Endothelial cell of umbilical vein (primary cell): ENCODE measurements around the gene KREMEN1. TPM values are rescaled to one million over a fixed set of nuclear protein-coding genes. Genes with fewer than 3 reads are reported as not detected.

ENCODE experiments used
- BruUV-seq: library from RNA; stranded (reverse); fragments of 400-500 nt; replicated peaks from 2 replicates; lab custom pipeline; 2021; lab: Mats Ljungman, UMichigan
- CTCF ChIA-PET: fragments of 300-600, 350-600 bp; sonication (Branson Sonifier 250); formaldehyde crosslinking; loops from one replicate; lab custom pipeline; 2021; ENCODE audit warnings: antibody characterized with exemption, inconsistent platforms; lab: Charles Lee
- POLR2A ChIA-PET: fragments of 300-600, 350-600 bp; sonication (Branson Sonifier 250); formaldehyde crosslinking; loops from one replicate; lab custom pipeline; 2021; ENCODE audit warnings: antibody characterized with exemption, inconsistent platforms; lab: Charles Lee
- DNase-seq: peaks from one replicate; pipeline ENCODE4 v3.0.0-alpha.2; 2011; ENCODE audit warnings: low read depth, low spot score
- FAIRE-seq: peaks from 2 replicates; lab custom pipeline; 2011; peaks lifted over from hg19 to GRCh38; lab: Jason Lieb, UNC
- H2AFZ ChIP-seq: 2 replicates; pipeline ENCODE4 v1.6.0; 2012; ENCODE audit warnings: low read depth, low read length, control low read depth, inconsistent platforms
- H3K27ac ChIP-seq: 2 replicates; pipeline ENCODE4 v1.5.1; 2011; ENCODE audit warnings: low read depth, mild to moderate bottlenecking, control low read depth, low read length, moderate library complexity; ENCODE audit not compliant: insufficient read depth
- H3K27me3 ChIP-seq, 2 experiments: 2 replicates each; pipeline versions ENCODE4 v1.6.0 to v1.6.1; 2011; ENCODE audit warnings: low read length in 2 of 2, mixed read lengths in 1 of 2; ENCODE audit not compliant: control insufficient read depth in 2 of 2, insufficient read depth in 2 of 2
- H3K36me3 ChIP-seq, 2 experiments: 2 replicates in 1 of 2; 3 replicates in 1 of 2; pipeline ENCODE4 v1.5.1; 2011; ENCODE audit warnings: low read length in 2 of 2, mild to moderate bottlenecking in 1 of 2, moderate library complexity in 1 of 2; ENCODE audit not compliant: control insufficient read depth in 2 of 2, insufficient read depth in 2 of 2; ENCODE audit errors: extremely low read depth in 1 of 2
- H3K4me1 ChIP-seq: 3 replicates; pipeline ENCODE4 v1.5.1; 2011; ENCODE audit warnings: mild to moderate bottlenecking, low read length; ENCODE audit not compliant: control insufficient read depth, insufficient read depth; ENCODE audit errors: extremely low read depth
- H3K4me2 ChIP-seq: 2 replicates; pipeline ENCODE4 v1.6.1; 2011; ENCODE audit warnings: low read length, control low read depth, mixed read lengths; ENCODE audit not compliant: insufficient read depth
- H3K4me3 ChIP-seq, 3 experiments: fragments of 200-600 bp in 1 of 3; sonication (generic), shearing (Covaris generic) in 1 of 3; replicated peaks in 1 of 3; 2 replicates each; pipeline ENCODE4 v1.5.1; 2011 to 2016; ENCODE audit warnings: control low read depth in 3 of 3, low read length in 3 of 3, mild to moderate bottlenecking in 2 of 3, inconsistent platforms in 1 of 3, low read depth in 1 of 3, moderate library complexity in 1 of 3; ENCODE audit not compliant: insufficient read depth in 1 of 3
- H3K79me2 ChIP-seq: 2 replicates; pipeline ENCODE4 v1.6.0; 2012; ENCODE audit warnings: low read length, inconsistent platforms; ENCODE audit not compliant: control insufficient read depth, insufficient read depth
- H3K9ac ChIP-seq: replicated peaks from 2 replicates; pipeline ENCODE3; 2011; ENCODE audit warnings: low read length, control low read depth; ENCODE audit not compliant: insufficient read depth; ENCODE audit errors: extremely low read depth
- H3K9me1 ChIP-seq: replicated peaks from 3 replicates; pipeline ENCODE4 v1.6.0; 2011; ENCODE audit warnings: mild to moderate bottlenecking, low read length; ENCODE audit not compliant: control insufficient read depth, insufficient read depth; ENCODE audit errors: extremely low read depth
- H3K9me3 ChIP-seq: replicated peaks from 2 replicates; pipeline ENCODE4 v1.5.1; 2012; ENCODE audit warnings: low read length, inconsistent platforms; ENCODE audit not compliant: control insufficient read depth, insufficient read depth
- H4K20me1 ChIP-seq: replicated peaks from 2 replicates; pipeline ENCODE3; 2011; ENCODE audit warnings: mild to moderate bottlenecking, low read length; ENCODE audit not compliant: control insufficient read depth, insufficient read depth; ENCODE audit errors: extremely low read depth
- CTCF ChIP-seq, 2 donors: IDR thresholded peaks; 1 replicate in 1 of 2; 2 replicates in 1 of 2; pipeline ENCODE4 v1.5.1; 2011; ENCODE audit warnings: low read length in 2 of 2, mild to moderate bottlenecking in 2 of 2, moderate library complexity in 2 of 2, control low read depth in 1 of 2, inconsistent platforms in 1 of 2, low read depth in 1 of 2; ENCODE audit not compliant: insufficient read depth in 1 of 2; ENCODE audit errors: extremely low read depth in 1 of 2
- JUN ChIP-seq: IDR thresholded peaks from 2 replicates; pipeline ENCODE4 v1.6.1; 2011; ENCODE audit warnings: borderline replicate concordance, low read depth; ENCODE audit not compliant: insufficient read length, insufficient read depth
- dilution Hi-C: fragments of 300-500 bp; cut with MboI; formaldehyde crosslinking; loops from one replicate; pipeline ENCODE4 v1.15.0; 2019; ENCODE audit warnings: low sequenced_read_pairs; ENCODE audit not compliant: extremely low pct_ligation_motif_present
- intact Hi-C: fragments of 100-400 bp; cut with micrococcal nuclease; formaldehyde crosslinking; loops from one replicate; pipeline ENCODE4 v1.10.0; 2022
- polyA plus RNA-seq, 4 experiments: library from polyadenylated mRNA; depleted of rRNA in 3 of 4; stranded (reverse) in 3 of 4; unstranded in 1 of 4; fragments of >200 nt; gene quantifications; 2 replicates each; pipeline versions ENCODE4 v1.2.1 to v1.2.3, GENCODE V29; 2011 to 2012; ENCODE audit warnings: missing spikeins in 1 of 4
- total RNA-seq: library from RNA; stranded (reverse); gene quantifications from 2 replicates; pipeline ENCODE4 v1.2.3, GENCODE V29; 2021

Gene KREMEN1
- total and polyA plus RNA-seq, 2 donors (not counting 3 experiments of a cell fraction or from before 2014, with no cell fraction given), result 0.58 to 1.1 TPM

- Histone ChIP-seq H3K27me3 (peaks cover 0 to 14% of the 10 kb centered on the region in 2 experiments), H3K4me3 (no peak overlapping the region), H3K9me1 (no peaks in the 10 kb centered on the region), H3K79me2 (no peaks in the 10 kb centered on the region), H3K4me1 (no peaks in the 10 kb centered on the region), H2AFZ (no peak overlapping the region), H3K4me2 (no peak overlapping the region), H3K36me3 (no peaks in the 10 kb centered on the region), H3K9me3 (no peaks in the 10 kb centered on the region), H4K20me1 (no peaks in the 10 kb centered on the region), H3K27ac (no peak overlapping the region), H3K9ac (no peak overlapping the region)
- no peak for FAIRE-seq
- BruUV-seq, result no TSS peak
- POLR2A ChIA-PET, result no interaction called here
- dilution Hi-C loops (no loop called here), intact Hi-C loops (loop anchor here (2.0 kb wide), 1 partner anchor 552 kb away; no protein-coding TSS in a partner anchor)
- CTCF ChIA-PET, result interaction anchor here (0.9 to 5.5 kb wide), 20 partner anchors 10 to 560 kb away, joined by 3 to 65 read pairs (median 5); partner anchors contain the start of gene KREMEN1
- DNase-seq, result no peak
- no peak for TF ChIP-seq JUN
Observed at GRCh38 chr22:29152954-29153719, 80.3 kb downstream of the KREMEN1 start.

- Histone ChIP-seq H3K4me2 (no peak overlapping the region), H3K4me1 (no peaks in the 10 kb centered on the region), H2AFZ (no peak overlapping the region), H4K20me1 (no peaks in the 10 kb centered on the region), H3K4me3 (no peak overlapping the region), H3K27me3 (peaks cover 0 to 14% of the 10 kb centered on the region in 2 experiments), H3K9ac (no peak overlapping the region), H3K9me3 (no peaks in the 10 kb centered on the region), H3K9me1 (no peaks in the 10 kb centered on the region), H3K79me2 (no peaks in the 10 kb centered on the region), H3K27ac (no peak overlapping the region), H3K36me3 (no peaks in the 10 kb centered on the region)
- DNase-seq (peak; percentile 74), FAIRE-seq (peak; percentile 85)
- BruUV-seq, result no TSS peak
- ChIA-PET POLR2A (no interaction called here), CTCF (interaction anchor here (0.6 to 5.5 kb wide), 40 partner anchors 12 to 562 kb away, joined by 3 to 65 read pairs (median 4); partner anchors contain the start of gene KREMEN1)
- dilution Hi-C loops, result no loop called here
- intact Hi-C loops, result loop anchor here (1.0 to 2.0 kb wide), 3 partner anchors 91 to 299 kb away; no protein-coding TSS in a partner anchor
- TF ChIP-seq JUN (no peak), CTCF (IDR thresholded peaks at IDR 0.05; ENCODE audit: extremely low read depth in 1 of 2, insufficient read depth in 1 of 2, low read depth in 1 of 2, low read length in 2 of 2) (peak; percentile 81 to 98)
Observed at GRCh38 chr22:29154364-29155048, 81.7 kb downstream of the KREMEN1 start.
